Measurements from ENCODE around the gene GSTM5. TPM values are rescaled to one million over a fixed set of nuclear protein-coding genes. Genes with fewer than 3 reads are reported as not detected.

The GSTM5 gene
- polyA plus RNA-seq, 3 donors, result not detected

GRCh38 chr1:109717729-109718128 lies 5.7 kb downstream of the GSTM5 start:
- no peak overlapping the region for H3K27ac Mint-ChIP-seq
- no peak for TF ChIP-seq CTCF (IDR thresholded peaks at IDR 0.05)
- peaks cover 7% of the 10 kb centered on the region for H3K4me1 Mint-ChIP-seq

GRCh38 chr1:109718495-109718894 lies 6.4 kb downstream of the GSTM5 start:
- H3K36me3 Mint-ChIP-seq, result no peaks in the 10 kb centered on the region
- DNase-seq, result no peak
- no peaks in the 10 kb centered on the region for H3K4me1 ChIP-seq (ENCODE audit: control insufficient read depth in 1 of 2, insufficient read depth in 2 of 2, low read length in 2 of 2)
- WGBS (ENCODE audit: insufficient coverage), result 89% methylated on average over 2 of the region's 2 CpGs
- H3K27me3 ChIP-seq (ENCODE audit: control insufficient read depth in 2 of 2, insufficient read depth in 2 of 2, low read length in 2 of 2), result no peaks in the 10 kb centered on the region
- no peaks in the 10 kb centered on the region for H3K9me3 ChIP-seq (replicated peaks in 1 of 2; ENCODE audit: control insufficient read depth in 1 of 2, insufficient read depth in 1 of 2, low read length in 2 of 2)
- intact Hi-C loops (cut with micrococcal nuclease), result no loop called here
- H3K4me3 Mint-ChIP-seq, result no peak overlapping the region
- H3K4me2 ChIP-seq (replicated peaks; ENCODE audit: extremely low read depth, low read length, poor library complexity, severe bottlenecking), result no peak overlapping the region
- no peak overlapping the region for H3K9ac ChIP-seq (ENCODE audit: insufficient read depth, low read length, poor library complexity, severe bottlenecking)
- no peak for TF ChIP-seq CTCF (IDR thresholded peaks at IDR 0.05)
- H3K27me3 Mint-ChIP-seq (ENCODE audit: low read depth in 3 of 3), result peaks cover 0 to 3% (median 2%) of the 10 kb centered on the region in 3 donors
- H3K4me3 ChIP-seq (replicated peaks in 1 of 3; ENCODE audit: low read depth in 2 of 3, low read length in 3 of 3), result no peak overlapping the region
- no peak overlapping the region for H2AFZ ChIP-seq (ENCODE audit: insufficient read depth, low read depth, low read length, poor library complexity, severe bottlenecking)
- H4K20me1 ChIP-seq (ENCODE audit: insufficient read depth, low read length), result no peaks in the 10 kb centered on the region
- H3K4me1 Mint-ChIP-seq, result peaks cover 7% of the 10 kb centered on the region
- H3K27ac ChIP-seq (ENCODE audit: low read depth in 1 of 2, low read length in 2 of 2), result no peak overlapping the region
- H3K79me2 ChIP-seq (ENCODE audit: insufficient read depth, low read length), result no peaks in the 10 kb centered on the region
- no peaks in the 10 kb centered on the region for H3K36me3 ChIP-seq (replicated peaks in 1 of 2; ENCODE audit: control insufficient read depth in 1 of 2, insufficient read depth in 2 of 2, low read length in 2 of 2)
- H3K9me3 Mint-ChIP-seq, result peaks cover 0 to 2% (median 0%) of the 10 kb centered on the region in 7 donors
- H3K27ac Mint-ChIP-seq, result no peak overlapping the region

More at GRCh38 chr1:109717729-109718128, 5.7 kb downstream of the GSTM5 start:
- DNase-seq, result no peak
- Histone ChIP-seq H3K79me2 (ENCODE audit: insufficient read depth, low read length) (no peaks in the 10 kb centered on the region), H3K27me3 (ENCODE audit: control insufficient read depth in 2 of 2, insufficient read depth in 2 of 2, low read length in 2 of 2) (no peaks in the 10 kb centered on the region), H3K36me3 (replicated peaks in 1 of 2; ENCODE audit: control insufficient read depth in 1 of 2, insufficient read depth in 2 of 2, low read length in 2 of 2) (no peaks in the 10 kb centered on the region), H3K9ac (ENCODE audit: insufficient read depth, low read length, poor library complexity, severe bottlenecking) (no peak overlapping the region), H3K9me3 (replicated peaks in 1 of 2; ENCODE audit: control insufficient read depth in 1 of 2, insufficient read depth in 1 of 2, low read length in 2 of 2) (no peaks in the 10 kb centered on the region), H3K27ac (ENCODE audit: low read depth in 1 of 2, low read length in 2 of 2) (no peak overlapping the region), H3K4me2 (replicated peaks; ENCODE audit: extremely low read depth, low read length, poor library complexity, severe bottlenecking) (no peak overlapping the region), H4K20me1 (ENCODE audit: insufficient read depth, low read length) (no peaks in the 10 kb centered on the region), H3K4me3 (replicated peaks in 1 of 3; ENCODE audit: low read depth in 2 of 3, low read length in 3 of 3) (no peak overlapping the region), H2AFZ (ENCODE audit: insufficient read depth, low read depth, low read length, poor library complexity, severe bottlenecking) (no peak overlapping the region), H3K4me1 (ENCODE audit: control insufficient read depth in 1 of 2, insufficient read depth in 2 of 2, low read length in 2 of 2) (no peaks in the 10 kb centered on the region)
- Mint-ChIP-seq H3K9me3 (peaks cover 0 to 2% (median 0%) of the 10 kb centered on the region in 7 donors), H3K4me3 (no peak overlapping the region), H3K36me3 (no peaks in the 10 kb centered on the region), H3K27me3 (ENCODE audit: low read depth in 3 of 3) (peaks cover 0 to 4% (median 0%) of the 10 kb centered on the region in 3 donors)
- intact Hi-C loops (cut with micrococcal nuclease), result no loop called here
- 100% methylated on average over 2 of the region's 5 CpGs for WGBS (ENCODE audit: insufficient coverage)

Measured in CD14-positive monocyte (primary cell).